HCT116 (cell line): ENCODE results near the gene AKR1B1. TPM values are rescaled to one million over a fixed set of nuclear protein-coding genes. Genes with fewer than 3 reads are reported as not detected.

Source experiments
- ATAC-seq: fragments of 200-7000 bp; cut with Tn5 transposase; 2 replicates; pipeline ENCODE4 v1.9.1; 2020; ENCODE audit warnings: mild to moderate bottlenecking, moderate library complexity
- BruUV-seq: library from RNA; stranded (reverse); fragments of 400-500 nt; replicated peaks from 2 replicates; lab custom pipeline; 2021; lab: Mats Ljungman, UMichigan
- CTCF ChIA-PET: fragments of 300-600 bp; sonication (Branson Sonifier 250); formaldehyde crosslinking; loops from one replicate; lab custom pipeline; 2021; ENCODE audit warnings: antibody characterized with exemption; lab: Charles Lee
- POLR2A ChIA-PET: fragments of 300-600, 350-600 bp; sonication (Branson Sonifier 250); formaldehyde crosslinking; loops from one replicate; lab custom pipeline; 2021; ENCODE audit warnings: antibody characterized with exemption; lab: Charles Lee
- RAD21 ChIA-PET, 2 experiments: fragments of 300-600 bp; sonication (Branson Sonifier 250); formaldehyde crosslinking; loops; one replicate each; lab custom pipeline; 2023; ENCODE audit warnings: low total read pairs in 2 of 2; ENCODE audit not compliant: uncharacterized antibody in 2 of 2, unreplicated experiment in 2 of 2, low non-redundant PET in 1 of 2; lab: Charles Lee
- DNase-seq: peaks from one replicate; pipeline ENCODE4 v3.0.0-alpha.2; 2010; ENCODE audit warnings: low read depth, low spot score
- H2AFZ ChIP-seq: fragments of 200-600 bp; shearing (Covaris generic), sonication (generic); 2 replicates; pipeline ENCODE4 v1.6.1; 2017; ENCODE audit warnings: low read depth, mixed run types, mixed read lengths, antibody characterized with exemption, low read length; ENCODE audit not compliant: poor library complexity, severe bottlenecking
- H3K27ac ChIP-seq: 2 replicates; pipeline ENCODE4 v1.5.1; 2012; ENCODE audit warnings: low read depth, low read length
- H3K27me3 ChIP-seq: fragments of 200-600 bp; sonication (generic); 2 replicates; pipeline ENCODE4 v1.6.1; 2016; ENCODE audit warnings: mixed run types, low read length, mixed read lengths; ENCODE audit not compliant: insufficient read depth
- H3K36me3 ChIP-seq, 2 experiments: fragments of 200-500 bp in 1 of 2; fragments of 200-600 bp in 1 of 2; sonication (Bioruptor generic) in 1 of 2; sonication (generic) in 1 of 2; 2 replicates each; pipeline versions ENCODE4 v1.5.1 to v1.6.1; 2014 to 2016; ENCODE audit warnings: low read length in 2 of 2, inconsistent platforms in 1 of 2, mixed read lengths in 1 of 2, mixed run types in 1 of 2; ENCODE audit not compliant: insufficient read depth in 2 of 2, control insufficient read depth in 1 of 2
- H3K4me1 ChIP-seq, 2 experiments: fragments of 200-600 bp in 1 of 2; sonication (generic) in 1 of 2; 2 replicates each; pipeline versions ENCODE4 v1.5.1 to v1.6.1; 2012 to 2017; ENCODE audit warnings: low read length in 2 of 2, inconsistent platforms in 1 of 2, mild to moderate bottlenecking in 1 of 2, mixed read lengths in 1 of 2, mixed run types in 1 of 2, moderate library complexity in 1 of 2; ENCODE audit not compliant: insufficient read depth in 2 of 2, control insufficient read depth in 1 of 2
- H3K4me2 ChIP-seq: fragments of 200-600 bp; sonication (generic); 2 replicates; pipeline ENCODE4 v1.6.1; 2017; ENCODE audit warnings: mixed run types, low read length, mixed read lengths
- H3K4me3 ChIP-seq, 2 experiments: fragments of 200-600 bp in 1 of 2; sonication (generic) in 1 of 2; replicated peaks in 1 of 2; 2 replicates each; pipeline ENCODE4 v1.5.1; 2011 to 2016; ENCODE audit warnings: low read length in 2 of 2, control low read depth in 1 of 2, low read depth in 1 of 2, mild to moderate bottlenecking in 1 of 2, mixed read lengths in 1 of 2, mixed run types in 1 of 2
- H3K79me2 ChIP-seq: fragments of 200-600 bp; sonication (generic); 2 replicates; pipeline ENCODE4 v1.6.1; 2017; ENCODE audit warnings: mild to moderate bottlenecking, mixed run types, low read length, moderate library complexity, mixed read lengths; ENCODE audit not compliant: insufficient read depth
- H3K9ac ChIP-seq: fragments of 200-600 bp; sonication (generic); 2 replicates; pipeline ENCODE4 v1.6.1; 2016; ENCODE audit warnings: low read length, mixed read lengths
- H3K9me2 ChIP-seq: fragments of 200-600 bp; sonication (generic), shearing (Covaris generic); 2 replicates; pipeline ENCODE4 v1.6.1; 2017; ENCODE audit warnings: mixed run types, mild to moderate bottlenecking, moderate library complexity; ENCODE audit not compliant: insufficient read depth
- H3K9me3 ChIP-seq, 2 experiments: fragments of 200-500 bp in 1 of 2; fragments of 200-600 bp in 1 of 2; sonication (Bioruptor generic) in 1 of 2; sonication (generic) in 1 of 2; 2 replicates each; pipeline ENCODE4 v1.6.1; 2014 to 2017; ENCODE audit warnings: low read length in 2 of 2, mixed read lengths in 2 of 2, inconsistent platforms in 1 of 2, low read depth in 1 of 2, mild to moderate bottlenecking in 1 of 2, mixed run types in 1 of 2, moderate library complexity in 1 of 2; ENCODE audit not compliant: control insufficient read depth in 1 of 2, insufficient read depth in 1 of 2
- H4K20me1 ChIP-seq: fragments of 200-600 bp; sonication (generic), shearing (Covaris generic); 2 replicates; pipeline ENCODE4 v1.6.1; 2017; ENCODE audit warnings: mixed run types, mild to moderate bottlenecking, moderate library complexity; ENCODE audit not compliant: insufficient read depth
- CTCF ChIP-seq, 3 experiments: fragments of 200-600 bp in 1 of 3; sonication (generic) in 1 of 3; IDR thresholded peaks in 2 of 3; conservative IDR thresholded peaks in 1 of 3; 2 replicates each; pipeline ENCODE4 v1.5.1; 2012 to 2017; ENCODE audit warnings: low read depth in 2 of 3, low read length in 2 of 3, antibody characterized with exemption in 1 of 3, borderline replicate concordance in 1 of 3, control low read depth in 1 of 3, mild to moderate bottlenecking in 1 of 3, mixed read lengths in 1 of 3, mixed run types in 1 of 3, moderate library complexity in 1 of 3; ENCODE audit not compliant: insufficient read depth in 1 of 3
- ELF1 ChIP-seq: IDR thresholded peaks from 2 replicates; pipeline ENCODE4 v1.6.1; 2012; ENCODE audit warnings: low read depth, borderline replicate concordance
- FOSL1 ChIP-seq: IDR thresholded peaks from 2 replicates; pipeline ENCODE4 v1.6.1; 2012; ENCODE audit warnings: low read depth
- POLR2A ChIP-seq: IDR thresholded peaks from 2 replicates; pipeline ENCODE4 v1.7.0; 2011; ENCODE audit warnings: borderline replicate concordance; ENCODE audit not compliant: insufficient read depth, insufficient read length; ENCODE audit errors: extremely low read depth
- ZFX ChIP-seq: fragments of 450-650 bp; IDR thresholded peaks from 2 replicates; pipeline ENCODE4 v1.6.1; 2017
- intact Hi-C: fragments of 100-400 bp; cut with micrococcal nuclease; formaldehyde crosslinking; loops from 2 replicates; pipeline ENCODE4 v1.10.0; 2022
- total RNA-seq: library from RNA; stranded (reverse); gene quantifications from one replicate; pipeline ENCODE4 v1.2.1, GENCODE V29; 2021; ENCODE audit not compliant: unreplicated experiment
- TF ChIP-seq, protein P1 (sequence below): IDR thresholded peaks from 2 replicates; pipeline ENCODE4 v1.6.1; 2012; ENCODE audit warnings: low read depth

Gene AKR1B1
- total RNA-seq, 1 experiment from 2014 or later, result 56.8 TPM

DNA sequence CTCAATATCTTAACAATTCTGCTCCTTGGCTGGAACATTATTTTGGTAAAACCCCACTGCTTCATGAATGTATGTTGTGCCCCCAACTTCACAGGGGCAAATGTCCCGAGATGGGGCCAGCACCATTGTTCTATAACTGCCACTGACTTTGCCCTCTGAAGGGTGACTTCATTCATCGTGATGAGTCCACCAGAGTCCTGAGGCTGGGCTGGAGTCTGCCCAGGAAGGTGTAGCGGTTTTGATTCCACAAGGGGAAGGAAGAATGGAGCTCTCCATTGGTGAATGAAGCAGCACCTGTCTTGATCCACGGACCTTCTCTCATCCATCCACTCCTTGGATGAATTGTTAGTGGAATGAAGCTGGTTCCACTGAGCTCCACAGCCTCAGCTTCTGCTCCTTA is 18.4 kb downstream of the AKR1B1 start:
- intact Hi-C loops, result no loop called here
- Histone ChIP-seq H3K4me3 (no peak overlapping the region), H3K27me3 (no peaks in the 10 kb centered on the region), H3K9me2 (no peaks in the 10 kb centered on the region; the same call in 1 of the 2 replicates), H3K4me2 (no peak overlapping the region), H3K27ac (no peak overlapping the region), H3K9me3 (no peaks in the 10 kb centered on the region), H3K36me3 (no peaks in the 10 kb centered on the region), H3K9ac (no peak overlapping the region), H4K20me1 (no peaks in the 10 kb centered on the region), H2AFZ (no peak overlapping the region), H3K79me2 (no peaks in the 10 kb centered on the region), H3K4me1 (no peaks in the 10 kb centered on the region)
- TF ChIP-seq ZFX, result no peak
- no peak for TF ChIP-seq FOSL1
- no peak for TF ChIP-seq ELF1
- TF ChIP-seq CTCF (IDR thresholded peaks at IDR 0.05 in 2 of 3, conservative IDR thresholded peaks at IDR 0.05 in 1 of 3; ENCODE audit: borderline replicate concordance in 1 of 3, insufficient read depth in 1 of 3, low read depth in 2 of 3, low read length in 2 of 3), result no peak
- TF ChIP-seq POLR2A, result no peak
- TF ChIP-seq, protein P1, sequence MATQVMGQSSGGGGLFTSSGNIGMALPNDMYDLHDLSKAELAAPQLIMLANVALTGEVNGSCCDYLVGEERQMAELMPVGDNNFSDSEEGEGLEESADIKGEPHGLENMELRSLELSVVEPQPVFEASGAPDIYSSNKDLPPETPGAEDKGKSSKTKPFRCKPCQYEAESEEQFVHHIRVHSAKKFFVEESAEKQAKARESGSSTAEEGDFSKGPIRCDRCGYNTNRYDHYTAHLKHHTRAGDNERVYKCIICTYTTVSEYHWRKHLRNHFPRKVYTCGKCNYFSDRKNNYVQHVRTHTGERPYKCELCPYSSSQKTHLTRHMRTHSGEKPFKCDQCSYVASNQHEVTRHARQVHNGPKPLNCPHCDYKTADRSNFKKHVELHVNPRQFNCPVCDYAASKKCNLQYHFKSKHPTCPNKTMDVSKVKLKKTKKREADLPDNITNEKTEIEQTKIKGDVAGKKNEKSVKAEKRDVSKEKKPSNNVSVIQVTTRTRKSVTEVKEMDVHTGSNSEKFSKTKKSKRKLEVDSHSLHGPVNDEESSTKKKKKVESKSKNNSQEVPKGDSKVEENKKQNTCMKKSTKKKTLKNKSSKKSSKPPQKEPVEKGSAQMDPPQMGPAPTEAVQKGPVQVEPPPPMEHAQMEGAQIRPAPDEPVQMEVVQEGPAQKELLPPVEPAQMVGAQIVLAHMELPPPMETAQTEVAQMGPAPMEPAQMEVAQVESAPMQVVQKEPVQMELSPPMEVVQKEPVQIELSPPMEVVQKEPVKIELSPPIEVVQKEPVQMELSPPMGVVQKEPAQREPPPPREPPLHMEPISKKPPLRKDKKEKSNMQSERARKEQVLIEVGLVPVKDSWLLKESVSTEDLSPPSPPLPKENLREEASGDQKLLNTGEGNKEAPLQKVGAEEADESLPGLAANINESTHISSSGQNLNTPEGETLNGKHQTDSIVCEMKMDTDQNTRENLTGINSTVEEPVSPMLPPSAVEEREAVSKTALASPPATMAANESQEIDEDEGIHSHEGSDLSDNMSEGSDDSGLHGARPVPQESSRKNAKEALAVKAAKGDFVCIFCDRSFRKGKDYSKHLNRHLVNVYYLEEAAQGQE, result no peak
- ATAC-seq (no peak), DNase-seq (no peak)
- RAD21 ChIA-PET, result no interaction called here
- CTCF ChIA-PET, result no interaction called here
- no TSS peak for BruUV-seq
- POLR2A ChIA-PET, result no interaction called here
